ENCODE measurements around the gene ITGA1. TPM values are rescaled to one million over a fixed set of nuclear protein-coding genes. Genes with fewer than 3 reads are reported as not detected.

Gene ITGA1
- total and polyA plus RNA-seq, 2 donors (not counting 1 experiment from before 2014, with no cell fraction given) = 0.74 TPM; not detected in 1

- no peaks in the 10 kb centered on the region for H3K36me3 ChIP-seq (replicated peaks in 1 of 2; ENCODE audit: control extremely low read depth in 1 of 2, control insufficient read depth in 1 of 2, extremely low read depth in 1 of 2, insufficient read depth in 2 of 2, low read length in 1 of 2)
- no peak for DNase-seq
- no peaks in the 10 kb centered on the region for H3K79me2 ChIP-seq (ENCODE audit: control insufficient read depth, insufficient read depth, low read length)
- Mint-ChIP-seq H3K4me1 (no peaks in the 10 kb centered on the region), H3K4me3 (no peak overlapping the region), H3K9me3 (ENCODE audit: insufficient read depth) (peaks cover 2% of the 10 kb centered on the region), H3K27ac (no peak overlapping the region), H3K27me3 (peaks cover 20% of the 10 kb centered on the region)
- peaks cover 0 to 5% (median 1%) of the 10 kb centered on the region in 4 experiments for H3K27me3 ChIP-seq (replicated peaks in 1 of 4; ENCODE audit: control extremely low read depth in 1 of 4, control insufficient read depth in 3 of 4, insufficient read depth in 4 of 4, low read length in 3 of 4)
- no peak overlapping the region for H3K9ac ChIP-seq (ENCODE audit: low read length)
- ChIA-PET POLR2A (no interaction called here), CTCF (interaction anchor here (1.0 kb wide), 1 partner anchor 18 kb away, joined by 3 read pairs; no protein-coding TSS in a partner anchor)
- H3K27ac ChIP-seq (ENCODE audit: low read length in 2 of 2) = no peak overlapping the region
- H3K4me2 ChIP-seq (replicated peaks; ENCODE audit: low read depth, low read length, poor library complexity, severe bottlenecking) = no peak overlapping the region
- no peaks in the 10 kb centered on the region for H3K4me1 ChIP-seq (ENCODE audit: control insufficient read depth in 2 of 2, insufficient read depth in 2 of 2, low read length in 2 of 2)
- TF ChIP-seq EZH2 (IDR thresholded peaks at IDR 0.05; ENCODE audit: borderline replicate concordance, insufficient read depth, low read depth, low read length, poor library complexity, severe bottlenecking) (no peak), CTCF (IDR thresholded peaks at IDR 0.05) (no peak)
- no peak for ATAC-seq (ENCODE audit: low read depth)
- H4K20me1 ChIP-seq (ENCODE audit: control insufficient read depth, insufficient read depth, low read length, poor library complexity, severe bottlenecking) = no peaks in the 10 kb centered on the region
- no peak overlapping the region for H3K4me3 ChIP-seq (ENCODE audit: control extremely low read depth in 1 of 5, extremely low read depth in 1 of 5, insufficient read depth in 1 of 5, low read depth in 2 of 5, low read length in 4 of 5)
- no peak overlapping the region for H2AFZ ChIP-seq (ENCODE audit: insufficient read depth, low read depth, low read length, poor library complexity, severe bottlenecking)
- no peaks in the 10 kb centered on the region for H3K9me3 ChIP-seq (ENCODE audit: control extremely low read depth in 1 of 3, control insufficient read depth in 2 of 3, insufficient read depth in 1 of 3, low read length in 2 of 3)
- intact Hi-C loops (cut with micrococcal nuclease) = no loop called here
Measured at GRCh38 chr5:52897238-52897614, 109.5 kb downstream of the ITGA1 start.

- TF ChIP-seq EZH2 (IDR thresholded peaks at IDR 0.05; ENCODE audit: borderline replicate concordance, insufficient read depth, low read depth, low read length, poor library complexity, severe bottlenecking) (no peak), CTCF (IDR thresholded peaks at IDR 0.05) (no peak)
- Histone ChIP-seq H4K20me1 (ENCODE audit: control insufficient read depth, insufficient read depth, low read length, poor library complexity, severe bottlenecking) (no peaks in the 10 kb centered on the region), H3K79me2 (ENCODE audit: control insufficient read depth, insufficient read depth, low read length) (no peaks in the 10 kb centered on the region), H2AFZ (ENCODE audit: insufficient read depth, low read depth, low read length, poor library complexity, severe bottlenecking) (no peak overlapping the region), H3K27me3 (replicated peaks in 1 of 4; ENCODE audit: control extremely low read depth in 1 of 4, control insufficient read depth in 3 of 4, insufficient read depth in 4 of 4, low read length in 3 of 4) (peaks cover 0 to 5% (median 1%) of the 10 kb centered on the region in 4 experiments), H3K4me3 (ENCODE audit: control extremely low read depth in 1 of 5, extremely low read depth in 1 of 5, insufficient read depth in 1 of 5, low read depth in 2 of 5, low read length in 4 of 5) (no peak overlapping the region), H3K4me1 (ENCODE audit: control insufficient read depth in 2 of 2, insufficient read depth in 2 of 2, low read length in 2 of 2) (no peaks in the 10 kb centered on the region), H3K27ac (ENCODE audit: low read length in 2 of 2) (no peak overlapping the region), H3K36me3 (replicated peaks in 1 of 2; ENCODE audit: control extremely low read depth in 1 of 2, control insufficient read depth in 1 of 2, extremely low read depth in 1 of 2, insufficient read depth in 2 of 2, low read length in 1 of 2) (no peaks in the 10 kb centered on the region), H3K4me2 (replicated peaks; ENCODE audit: low read depth, low read length, poor library complexity, severe bottlenecking) (no peak overlapping the region), H3K9ac (ENCODE audit: low read length) (no peak overlapping the region), H3K9me3 (ENCODE audit: control extremely low read depth in 1 of 3, control insufficient read depth in 2 of 3, insufficient read depth in 1 of 3, low read length in 2 of 3) (no peaks in the 10 kb centered on the region)
- no CpG with 5 or more reads among the region's 5 CpGs for WGBS (ENCODE audit: insufficient coverage)
- Mint-ChIP-seq H3K27ac (no peak overlapping the region), H3K4me3 (no peak overlapping the region), H3K27me3 (peaks cover 29% of the 10 kb centered on the region), H3K4me1 (no peaks in the 10 kb centered on the region), H3K9me3 (ENCODE audit: insufficient read depth) (peaks cover 2% of the 10 kb centered on the region)
- ATAC-seq (ENCODE audit: low read depth) (no peak), DNase-seq (no peak)
- intact Hi-C loops (cut with micrococcal nuclease) = no loop called here
- POLR2A ChIA-PET = no interaction called here
- CTCF ChIA-PET = interaction anchor here (1.1 kb wide), 1 partner anchor 19 kb away, joined by 3 read pairs; no protein-coding TSS in a partner anchor
Measured at GRCh38 chr5:52898961-52899680, 111.4 kb downstream of the ITGA1 start.

All from B cell (primary cell).